NT2/D1 (cell line): ENCODE results near the gene TMC5.

Source experiments
- SUZ12 ChIP-seq: IDR thresholded peaks from 2 replicates; pipeline ENCODE4 v1.6.1; 2011; ENCODE audit not compliant: insufficient read length, insufficient read depth; ENCODE audit errors: extremely low read depth
- YY1 ChIP-seq: IDR thresholded peaks from 2 replicates; pipeline ENCODE4 v1.6.1; 2011; ENCODE audit not compliant: insufficient read length, insufficient read depth
- ZNF274 ChIP-seq: IDR thresholded peaks from 2 replicates; pipeline ENCODE4 v1.6.1; 2011; ENCODE audit warnings: mild to moderate bottlenecking, low read depth, low read length

DNA sequence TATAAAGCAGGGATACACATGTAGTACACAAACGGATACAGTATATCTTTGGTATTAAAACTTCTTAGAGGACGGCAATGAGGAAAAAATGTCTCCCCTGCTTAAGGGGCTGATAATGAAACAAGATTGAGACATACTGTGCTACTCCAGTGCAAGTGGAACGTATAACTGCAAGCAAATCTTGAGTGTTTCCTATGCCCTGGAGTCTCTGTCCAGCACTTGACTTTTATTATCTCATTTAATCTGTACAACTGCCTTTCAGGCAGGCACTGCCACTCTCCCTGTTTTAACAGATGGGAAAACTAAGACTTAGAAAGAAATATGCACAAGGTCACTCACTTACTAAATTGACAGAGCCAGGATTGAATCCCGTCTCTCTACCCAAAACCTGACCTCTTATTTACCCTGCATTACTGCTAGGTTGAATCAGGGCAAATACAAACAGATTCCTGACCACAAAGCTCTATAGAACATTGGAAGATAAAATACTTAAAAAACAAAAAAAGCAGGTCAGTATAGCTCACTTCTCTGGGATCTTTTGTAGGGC is 28.7 kb downstream of the TMC5 start:
- TF ChIP-seq YY1 (no peak), ZNF274 (no peak), SUZ12 (no peak)
